ENCODE results near the gene RBM27.
"Not testable (repeated sequence)": the region's sequence is repeated elsewhere in the genome, so short reads cannot be mapped to it uniquely, and the experiment has no call there.

RBM27 gene

GRCh38 chr5:146208916-146209522 is 5.6 kb downstream of the RBM27 start:
- DNase-seq (ENCODE audit: low spot score) = no peak

GRCh38 chr5:146209714-146210113 is 6.3 kb downstream of the RBM27 start:
- DNase-seq (ENCODE audit: low spot score) = no peak

GRCh38 chr5:146210810-146211209 is 7.4 kb downstream of the RBM27 start:
- DNase-seq (ENCODE audit: low spot score) = not testable (repeated sequence)

GRCh38 chr5:146213210-146213826 is 9.9 kb downstream of the RBM27 start:
- no peak for DNase-seq (ENCODE audit: low spot score)

- DNase-seq (ENCODE audit: low spot score) = not testable (repeated sequence)
Measured at GRCh38 chr5:146214881-146215280, 11.5 kb downstream of the RBM27 start.

GRCh38 chr5:146218168-146218567 is 14.8 kb downstream of the RBM27 start:
- no peak for DNase-seq (ENCODE audit: low spot score)

DNA sequence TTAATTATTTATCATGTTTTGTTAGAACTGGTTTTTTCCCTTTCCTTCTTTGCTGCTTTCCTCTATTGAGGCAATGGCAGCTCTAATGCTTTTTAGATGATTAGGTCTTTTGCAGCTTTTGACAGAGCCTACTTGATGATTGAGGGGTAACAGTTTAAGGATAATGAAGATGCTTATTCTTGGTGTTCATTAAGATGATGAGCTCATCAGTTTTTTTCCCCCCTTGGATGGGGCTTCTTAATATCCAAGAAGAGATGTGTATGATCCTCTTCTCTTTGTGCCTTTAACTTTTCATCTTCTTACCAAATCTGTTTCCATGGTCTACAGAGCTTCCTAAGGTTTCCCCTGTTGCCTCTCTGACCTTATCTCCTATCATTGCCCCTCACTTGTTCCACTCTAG is 15.8 kb downstream of the RBM27 start:
- no peak for DNase-seq (ENCODE audit: low spot score)

GRCh38 chr5:146221234-146221633 is 17.8 kb downstream of the RBM27 start:
- no peak for DNase-seq (ENCODE audit: low spot score)

- DNase-seq (ENCODE audit: low spot score) = no peak
Measured at GRCh38 chr5:146222005-146222404, 18.6 kb downstream of the RBM27 start.

- no peak for DNase-seq (ENCODE audit: low spot score)
Measured at GRCh38 chr5:146223179-146223578, 19.8 kb downstream of the RBM27 start.

- no peak for DNase-seq (ENCODE audit: low spot score)
Measured at GRCh38 chr5:146229222-146229621, 25.8 kb downstream of the RBM27 start.

- DNase-seq (ENCODE audit: low spot score) = no peak
Measured at GRCh38 chr5:146232223-146232622, 28.8 kb downstream of the RBM27 start.

GRCh38 chr5:146233441-146233840 is 30.0 kb downstream of the RBM27 start:
- DNase-seq (ENCODE audit: low spot score) = no peak

DNA sequence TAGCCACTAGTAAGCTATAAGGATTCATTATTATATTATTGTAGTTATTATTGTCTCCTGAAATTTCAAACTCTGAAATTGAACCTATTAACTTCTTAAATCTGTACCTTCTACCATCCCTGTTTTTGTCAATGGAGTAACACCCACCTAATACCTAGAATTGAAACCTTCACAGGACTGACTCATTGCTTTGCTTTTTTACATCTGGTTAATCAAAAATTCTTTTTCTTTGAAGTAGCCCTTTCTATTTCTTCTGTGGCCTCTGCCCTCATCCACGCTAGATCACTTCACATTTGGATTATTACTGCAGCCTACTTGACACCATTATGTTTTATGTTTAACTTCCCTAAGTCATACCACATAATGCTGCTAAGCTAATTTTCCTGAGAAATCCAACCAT is 35.6 kb downstream of the RBM27 start:
- no peak for DNase-seq (ENCODE audit: low spot score)

- DNase-seq (ENCODE audit: low spot score) = no peak
Measured at GRCh38 chr5:146240951-146241350, 37.5 kb downstream of the RBM27 start.

DNA sequence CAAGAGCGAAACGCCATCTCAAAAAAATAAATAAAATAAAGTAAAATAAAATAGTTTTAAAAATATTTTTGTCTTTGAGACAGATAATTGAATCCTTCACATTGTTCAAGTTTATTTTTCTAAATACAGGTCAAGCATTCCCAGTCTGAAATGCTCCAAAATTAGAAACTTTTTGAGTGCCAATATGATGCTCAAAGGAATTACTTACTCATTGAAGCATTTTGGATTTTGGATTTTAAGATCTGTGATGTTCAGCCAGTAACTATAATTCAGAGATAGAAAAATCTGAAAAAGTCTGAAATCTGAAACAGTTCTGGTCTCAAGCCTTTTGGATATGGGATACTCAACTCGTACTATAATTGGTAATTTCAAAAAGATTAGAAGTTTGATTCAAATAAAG is 39.8 kb downstream of the RBM27 start:
- no peak for DNase-seq (ENCODE audit: low spot score)

DNA sequence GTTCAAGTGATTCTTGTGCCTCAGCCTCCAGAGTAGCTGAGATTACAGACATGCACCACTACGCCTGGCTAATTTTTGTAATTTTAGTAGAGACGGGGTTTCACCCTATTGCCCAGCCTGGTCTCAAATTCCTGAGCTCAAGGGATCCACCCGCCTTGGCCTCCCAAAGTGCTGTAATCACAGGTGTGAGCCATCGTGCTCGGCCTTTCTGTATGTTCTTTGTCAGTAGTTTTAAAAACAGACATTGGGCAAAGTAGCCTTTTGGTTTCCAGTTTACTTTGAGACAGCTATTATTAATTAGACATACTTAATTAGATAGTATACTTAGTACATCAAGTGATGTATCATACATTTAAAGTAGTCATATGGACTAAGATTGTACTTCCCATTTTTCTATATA is 45.2 kb downstream of the RBM27 start:
- DNase-seq (ENCODE audit: low spot score) = no peak

DNA sequence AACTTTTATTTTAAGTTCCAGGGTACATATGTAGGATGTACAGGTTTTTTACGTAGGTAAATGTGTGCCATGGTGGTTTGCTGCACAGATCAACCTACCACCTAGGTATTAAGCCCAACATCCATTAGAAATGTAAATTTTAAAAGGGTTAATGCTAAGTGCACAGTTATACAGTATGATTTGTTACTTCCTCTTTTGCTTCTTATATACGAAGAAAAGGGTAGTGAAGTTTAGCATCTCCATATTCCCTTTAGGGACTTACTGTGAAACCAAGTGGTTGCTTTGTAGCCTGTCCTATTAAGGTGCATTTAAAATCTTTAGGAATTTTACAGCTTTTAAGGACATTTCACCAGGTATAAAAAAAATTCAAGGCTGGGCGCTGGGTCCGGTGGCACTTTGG is 46.4 kb downstream of the RBM27 start:
- DNase-seq (ENCODE audit: low spot score) = no peak

Data from left forelimb (tissue), 1 donor.